ENCODE measurements around the gene YBEY.
A peak's percentile ranks its signal among the peaks of the same experiment; 100 is the strongest.

Gene YBEY

DNA sequence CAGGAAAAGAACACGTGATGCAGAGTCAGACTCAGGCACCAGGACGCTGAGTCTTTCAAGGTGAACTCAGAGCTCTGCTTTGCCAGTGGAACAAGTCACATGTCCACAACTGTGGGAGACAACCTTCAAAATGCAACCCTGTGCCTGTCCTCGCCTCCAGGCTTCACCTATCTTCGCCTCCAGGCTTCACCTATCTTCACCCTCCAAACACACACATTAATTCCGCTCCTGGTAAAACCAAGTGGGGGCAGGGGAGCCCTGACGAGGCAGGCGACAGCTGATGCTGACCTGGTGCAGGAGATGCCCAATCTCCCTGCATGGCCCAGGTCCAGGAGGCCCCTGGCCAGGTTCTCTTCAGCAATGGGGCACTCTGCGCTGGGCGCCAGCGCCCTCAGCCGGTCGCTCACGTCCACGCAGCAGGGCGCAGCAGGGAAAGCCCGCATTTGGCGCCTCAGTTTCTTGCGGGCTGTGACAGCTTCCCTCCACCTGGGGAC is 29.6 kb upstream of the YBEY start:
- Histone ChIP-seq H3K27ac (ENCODE audit: low read depth in 2 of 2, low read length in 2 of 2) (no peak overlapping the region), H3K9me3 (ENCODE audit: control insufficient read depth in 2 of 2, low read length in 2 of 2) (no peaks in the 10 kb centered on the region), H3K4me1 (ENCODE audit: control insufficient read depth in 2 of 2, insufficient read depth in 2 of 2, low read length in 2 of 2) (no peaks in the 10 kb centered on the region), H3K9ac (ENCODE audit: low read depth in 1 of 2, low read length in 2 of 2) (no peak overlapping the region), H3K36me3 (ENCODE audit: control insufficient read depth in 2 of 2, insufficient read depth in 2 of 2, low read length in 2 of 2) (peaks cover 67 to 84% of the 10 kb centered on the region in 2 donors), H3K27me3 (ENCODE audit: control insufficient read depth in 2 of 2, insufficient read depth in 2 of 2, low read length in 2 of 2) (no peaks in the 10 kb centered on the region), H3K4me3 (ENCODE audit: low read length in 2 of 2) (no peak overlapping the region)

GRCh38 chr21:46264046-46264689 is 22.0 kb upstream of the YBEY start:
- H3K27ac ChIP-seq (ENCODE audit: low read depth in 2 of 2, low read length in 2 of 2) = no peak overlapping the region
- peaks cover 60 to 71% of the 10 kb centered on the region in 2 donors for H3K36me3 ChIP-seq (ENCODE audit: control insufficient read depth in 2 of 2, insufficient read depth in 2 of 2, low read length in 2 of 2)
- H3K9me3 ChIP-seq (ENCODE audit: control insufficient read depth in 2 of 2, low read length in 2 of 2) = no peaks in the 10 kb centered on the region
- H3K27me3 ChIP-seq (ENCODE audit: control insufficient read depth in 2 of 2, insufficient read depth in 2 of 2, low read length in 2 of 2) = no peaks in the 10 kb centered on the region
- H3K4me3 ChIP-seq (ENCODE audit: low read length in 2 of 2) = no peak overlapping the region
- no peak overlapping the region for H3K9ac ChIP-seq (ENCODE audit: low read depth in 1 of 2, low read length in 2 of 2)
- H3K4me1 ChIP-seq (ENCODE audit: control insufficient read depth in 2 of 2, insufficient read depth in 2 of 2, low read length in 2 of 2) = no peaks in the 10 kb centered on the region

DNA sequence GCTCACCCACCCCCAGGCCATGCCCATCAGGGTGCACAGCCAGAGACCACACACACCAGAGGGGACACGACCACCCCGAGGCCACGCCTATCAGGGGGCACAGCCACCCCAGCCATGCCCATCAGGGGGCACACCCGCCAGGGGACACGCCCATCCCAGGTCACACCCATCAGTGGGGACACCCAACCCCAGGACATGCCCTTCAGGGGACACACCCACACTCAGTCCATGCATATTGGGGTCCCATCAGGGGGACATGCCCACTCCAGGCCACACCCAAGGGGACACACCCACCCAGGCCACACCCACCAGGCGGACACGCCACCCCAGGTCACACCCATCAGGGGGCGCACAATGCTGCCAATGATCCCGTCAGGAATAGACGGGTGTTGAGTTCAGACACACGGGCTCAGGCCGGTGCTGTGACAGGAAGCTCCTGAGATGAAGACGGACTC is 21.4 kb upstream of the YBEY start:
- no peaks in the 10 kb centered on the region for H3K4me1 ChIP-seq (ENCODE audit: control insufficient read depth in 2 of 2, insufficient read depth in 2 of 2, low read length in 2 of 2)
- H3K36me3 ChIP-seq (ENCODE audit: control insufficient read depth in 2 of 2, insufficient read depth in 2 of 2, low read length in 2 of 2) = peaks cover 65 to 77% of the 10 kb centered on the region in 2 donors
- H3K9me3 ChIP-seq (ENCODE audit: control insufficient read depth in 2 of 2, low read length in 2 of 2) = no peaks in the 10 kb centered on the region
- no peaks in the 10 kb centered on the region for H3K27me3 ChIP-seq (ENCODE audit: control insufficient read depth in 2 of 2, insufficient read depth in 2 of 2, low read length in 2 of 2)
- H3K9ac ChIP-seq (ENCODE audit: low read depth in 1 of 2, low read length in 2 of 2) = no peak overlapping the region
- H3K27ac ChIP-seq (ENCODE audit: low read depth in 2 of 2, low read length in 2 of 2) = no peak overlapping the region
- no peak overlapping the region for H3K4me3 ChIP-seq (ENCODE audit: low read length in 2 of 2)

- Histone ChIP-seq H3K9me3 (ENCODE audit: control insufficient read depth in 2 of 2, low read length in 2 of 2) (no peaks in the 10 kb centered on the region), H3K4me3 (ENCODE audit: low read length in 2 of 2) (no peak overlapping the region), H3K9ac (ENCODE audit: low read depth in 1 of 2, low read length in 2 of 2) (no peak overlapping the region), H3K27ac (ENCODE audit: low read depth in 2 of 2, low read length in 2 of 2) (no peak overlapping the region), H3K4me1 (ENCODE audit: control insufficient read depth in 2 of 2, insufficient read depth in 2 of 2, low read length in 2 of 2) (no peaks in the 10 kb centered on the region), H3K36me3 (ENCODE audit: control insufficient read depth in 2 of 2, insufficient read depth in 2 of 2, low read length in 2 of 2) (peaks cover 70 to 77% of the 10 kb centered on the region in 2 donors), H3K27me3 (ENCODE audit: control insufficient read depth in 2 of 2, insufficient read depth in 2 of 2, low read length in 2 of 2) (no peaks in the 10 kb centered on the region)
These were observed 20.2 kb upstream of the YBEY start for GRCh38 chr21:46265736-46266525.

DNA sequence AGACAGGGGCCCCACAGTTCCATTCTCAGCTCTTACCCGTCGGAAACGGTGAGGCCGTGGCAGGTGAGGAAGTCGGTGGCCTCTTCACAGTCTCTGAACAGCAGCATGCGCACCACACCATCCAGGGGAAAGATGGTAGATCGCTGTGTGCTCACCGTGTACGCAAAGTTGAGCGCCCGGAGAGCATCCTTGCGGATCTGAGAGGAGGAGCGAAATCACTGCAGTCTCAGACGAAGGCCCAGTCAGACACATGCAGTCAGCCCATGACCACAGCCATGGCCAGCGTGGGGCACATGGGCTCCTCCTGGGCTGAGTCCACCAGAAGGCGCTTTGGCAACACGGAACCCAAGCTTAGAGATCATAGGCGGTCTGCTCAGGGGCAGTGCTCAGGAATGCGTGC is 19.2 kb upstream of the YBEY start:
- H3K36me3 ChIP-seq (ENCODE audit: control insufficient read depth in 2 of 2, insufficient read depth in 2 of 2, low read length in 2 of 2) = peaks cover 70 to 77% of the 10 kb centered on the region in 2 donors
- no peak overlapping the region for H3K9ac ChIP-seq (ENCODE audit: low read depth in 1 of 2, low read length in 2 of 2)
- H3K27ac ChIP-seq (ENCODE audit: low read depth in 2 of 2, low read length in 2 of 2) = no peak overlapping the region
- no peaks in the 10 kb centered on the region for H3K9me3 ChIP-seq (ENCODE audit: control insufficient read depth in 2 of 2, low read length in 2 of 2)
- H3K27me3 ChIP-seq (ENCODE audit: control insufficient read depth in 2 of 2, insufficient read depth in 2 of 2, low read length in 2 of 2) = no peaks in the 10 kb centered on the region
- no peaks in the 10 kb centered on the region for H3K4me1 ChIP-seq (ENCODE audit: control insufficient read depth in 2 of 2, insufficient read depth in 2 of 2, low read length in 2 of 2)
- H3K4me3 ChIP-seq (ENCODE audit: low read length in 2 of 2) = no peak overlapping the region

- peaks cover 80 to 87% of the 10 kb centered on the region in 2 donors for H3K36me3 ChIP-seq (ENCODE audit: control insufficient read depth in 2 of 2, insufficient read depth in 2 of 2, low read length in 2 of 2)
- no peaks in the 10 kb centered on the region for H3K9me3 ChIP-seq (ENCODE audit: control insufficient read depth in 2 of 2, low read length in 2 of 2)
- no peak overlapping the region for H3K27ac ChIP-seq (ENCODE audit: low read depth in 2 of 2, low read length in 2 of 2)
- no peak overlapping the region for H3K4me3 ChIP-seq (ENCODE audit: low read length in 2 of 2)
- H3K27me3 ChIP-seq (ENCODE audit: control insufficient read depth in 2 of 2, insufficient read depth in 2 of 2, low read length in 2 of 2) = no peaks in the 10 kb centered on the region
- no peaks in the 10 kb centered on the region for H3K4me1 ChIP-seq (ENCODE audit: control insufficient read depth in 2 of 2, insufficient read depth in 2 of 2, low read length in 2 of 2)
- H3K9ac ChIP-seq (ENCODE audit: low read depth in 1 of 2, low read length in 2 of 2) = no peak overlapping the region
These were observed 17.8 kb upstream of the YBEY start for GRCh38 chr21:46268371-46268770.

DNA sequence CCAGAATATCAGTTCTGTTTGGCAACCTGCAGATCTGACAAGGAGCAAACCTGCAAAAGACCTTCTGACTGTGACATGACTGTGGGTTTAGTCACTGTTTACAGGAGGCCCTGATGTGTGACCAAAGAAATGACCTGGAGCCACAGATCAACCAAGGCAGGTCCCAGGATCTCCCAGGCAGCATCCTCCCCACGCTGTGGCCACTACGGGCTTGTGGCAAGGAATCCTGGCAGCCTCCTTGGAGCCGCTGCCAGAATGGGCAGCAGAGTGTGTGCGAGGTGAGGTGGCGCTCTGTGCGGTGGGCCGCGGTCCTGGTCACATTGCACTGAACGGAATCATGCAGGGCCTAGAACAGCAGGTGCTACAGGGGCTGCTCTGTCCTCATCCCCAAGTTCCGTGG is 16.7 kb upstream of the YBEY start:
- Histone ChIP-seq H3K36me3 (ENCODE audit: control insufficient read depth in 2 of 2, insufficient read depth in 2 of 2, low read length in 2 of 2) (peaks cover 83 to 90% of the 10 kb centered on the region in 2 donors), H3K27ac (ENCODE audit: low read depth in 2 of 2, low read length in 2 of 2) (no peak overlapping the region), H3K27me3 (ENCODE audit: control insufficient read depth in 2 of 2, insufficient read depth in 2 of 2, low read length in 2 of 2) (no peaks in the 10 kb centered on the region), H3K4me1 (ENCODE audit: control insufficient read depth in 2 of 2, insufficient read depth in 2 of 2, low read length in 2 of 2) (no peaks in the 10 kb centered on the region), H3K4me3 (ENCODE audit: low read length in 2 of 2) (no peak overlapping the region), H3K9ac (ENCODE audit: low read depth in 1 of 2, low read length in 2 of 2) (no peak overlapping the region), H3K9me3 (ENCODE audit: control insufficient read depth in 2 of 2, low read length in 2 of 2) (no peaks in the 10 kb centered on the region)

GRCh38 chr21:46273341-46273740 is 12.8 kb upstream of the YBEY start:
- Histone ChIP-seq H3K9me3 (ENCODE audit: control insufficient read depth in 2 of 2, low read length in 2 of 2) (no peaks in the 10 kb centered on the region), H3K4me1 (ENCODE audit: control insufficient read depth in 2 of 2, insufficient read depth in 2 of 2, low read length in 2 of 2) (no peaks in the 10 kb centered on the region), H3K27ac (ENCODE audit: low read depth in 2 of 2, low read length in 2 of 2) (no peak overlapping the region), H3K27me3 (ENCODE audit: control insufficient read depth in 2 of 2, insufficient read depth in 2 of 2, low read length in 2 of 2) (no peaks in the 10 kb centered on the region), H3K4me3 (ENCODE audit: low read length in 2 of 2) (no peak overlapping the region), H3K9ac (ENCODE audit: low read depth in 1 of 2, low read length in 2 of 2) (no peak overlapping the region), H3K36me3 (ENCODE audit: control insufficient read depth in 2 of 2, insufficient read depth in 2 of 2, low read length in 2 of 2) (peaks cover 72 to 84% of the 10 kb centered on the region in 2 donors)

DNA sequence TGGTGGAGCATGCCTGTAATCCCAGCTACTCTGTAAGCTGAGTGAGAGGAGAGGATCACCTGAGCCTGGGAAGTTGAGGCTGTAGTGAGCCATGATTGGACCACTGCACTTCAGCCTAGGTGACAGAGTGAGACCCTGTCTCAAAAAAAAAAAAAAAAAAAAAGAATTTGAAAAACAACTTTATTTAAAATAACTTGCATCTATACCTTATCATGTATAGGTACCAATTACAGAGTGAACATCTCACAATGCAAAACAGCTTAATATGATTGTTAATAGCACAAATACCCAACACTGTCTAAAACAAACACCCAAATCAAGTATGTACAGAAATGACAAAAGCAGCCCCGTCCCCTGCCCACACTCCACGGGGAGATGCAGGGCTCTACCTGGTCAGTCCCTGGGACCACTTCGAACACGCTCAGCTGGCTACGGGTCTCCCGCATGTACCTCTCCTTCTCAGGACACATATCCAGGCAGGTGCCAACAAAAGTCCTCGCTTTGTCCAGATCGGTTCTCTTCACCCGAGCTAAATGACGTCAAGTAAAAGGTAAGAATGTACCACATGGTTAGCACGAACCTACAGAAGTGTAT is 11.2 kb upstream of the YBEY start:
- Histone ChIP-seq H3K27ac (ENCODE audit: low read depth in 2 of 2, low read length in 2 of 2) (no peak overlapping the region), H3K4me1 (ENCODE audit: control insufficient read depth in 2 of 2, insufficient read depth in 2 of 2, low read length in 2 of 2) (no peaks in the 10 kb centered on the region), H3K9me3 (ENCODE audit: control insufficient read depth in 2 of 2, low read length in 2 of 2) (no peaks in the 10 kb centered on the region), H3K9ac (ENCODE audit: low read depth in 1 of 2, low read length in 2 of 2) (no peak overlapping the region), H3K27me3 (ENCODE audit: control insufficient read depth in 2 of 2, insufficient read depth in 2 of 2, low read length in 2 of 2) (no peaks in the 10 kb centered on the region), H3K4me3 (ENCODE audit: low read length in 2 of 2) (no peak overlapping the region), H3K36me3 (ENCODE audit: control insufficient read depth in 2 of 2, insufficient read depth in 2 of 2, low read length in 2 of 2) (peaks cover 72 to 84% of the 10 kb centered on the region in 2 donors)

DNA sequence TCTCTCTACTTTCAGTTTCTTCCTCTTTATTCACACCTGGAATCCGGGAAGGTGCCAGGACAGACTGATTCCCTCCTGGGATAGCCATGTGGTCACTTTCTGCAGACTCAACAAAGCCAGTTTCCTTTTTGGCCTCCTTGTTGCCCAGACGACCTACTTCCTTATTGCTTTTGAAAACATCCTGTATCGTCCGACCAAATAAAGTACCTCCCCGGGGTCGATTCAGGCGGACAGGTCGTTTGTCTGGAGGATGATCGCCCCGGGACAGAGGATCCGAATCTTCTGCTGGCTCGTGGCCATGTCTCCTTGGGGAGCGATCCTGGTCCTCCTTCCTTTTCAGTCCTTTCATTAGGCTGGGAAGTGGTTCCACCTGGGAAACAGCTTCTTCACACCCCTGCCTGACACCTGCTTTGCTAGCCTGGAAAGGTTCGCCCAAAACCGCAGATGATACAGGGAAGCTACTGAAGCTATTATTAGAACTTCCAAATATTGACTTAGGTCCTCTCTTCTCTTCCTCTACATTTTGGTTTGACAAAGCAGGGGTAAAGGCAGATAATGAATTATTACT is 2.0 kb upstream of the YBEY start:
- H3K27me3 ChIP-seq (ENCODE audit: control insufficient read depth in 2 of 2, insufficient read depth in 2 of 2, low read length in 2 of 2) = no peaks in the 10 kb centered on the region
- peaks cover 26 to 40% of the 10 kb centered on the region in 2 donors for H3K4me1 ChIP-seq (ENCODE audit: control insufficient read depth in 2 of 2, insufficient read depth in 2 of 2, low read length in 2 of 2)
- peaks cover 24 to 28% of the 10 kb centered on the region in 2 donors for H3K36me3 ChIP-seq (ENCODE audit: control insufficient read depth in 2 of 2, insufficient read depth in 2 of 2, low read length in 2 of 2)
- H3K9me3 ChIP-seq (ENCODE audit: control insufficient read depth in 2 of 2, low read length in 2 of 2) = no peaks in the 10 kb centered on the region
- H3K27ac ChIP-seq (ENCODE audit: low read depth in 2 of 2, low read length in 2 of 2) = peak overlapping the region in 1 of 2 donors; percentile 42
- peak overlapping the region in 1 of 2 donors; percentile 54 for H3K9ac ChIP-seq (ENCODE audit: low read depth in 1 of 2, low read length in 2 of 2)
- peak overlapping the region; percentile 45 to 61 for H3K4me3 ChIP-seq (ENCODE audit: low read length in 2 of 2)
